ENCODE results near the gene SMIM32. TPM values are rescaled to one million over a fixed set of nuclear protein-coding genes. Genes with fewer than 3 reads are reported as not detected.

SMIM32 gene
- total and polyA plus RNA-seq, 2 experiments from 2014 or later, result 0.27 to 0.56 TPM

DNA sequence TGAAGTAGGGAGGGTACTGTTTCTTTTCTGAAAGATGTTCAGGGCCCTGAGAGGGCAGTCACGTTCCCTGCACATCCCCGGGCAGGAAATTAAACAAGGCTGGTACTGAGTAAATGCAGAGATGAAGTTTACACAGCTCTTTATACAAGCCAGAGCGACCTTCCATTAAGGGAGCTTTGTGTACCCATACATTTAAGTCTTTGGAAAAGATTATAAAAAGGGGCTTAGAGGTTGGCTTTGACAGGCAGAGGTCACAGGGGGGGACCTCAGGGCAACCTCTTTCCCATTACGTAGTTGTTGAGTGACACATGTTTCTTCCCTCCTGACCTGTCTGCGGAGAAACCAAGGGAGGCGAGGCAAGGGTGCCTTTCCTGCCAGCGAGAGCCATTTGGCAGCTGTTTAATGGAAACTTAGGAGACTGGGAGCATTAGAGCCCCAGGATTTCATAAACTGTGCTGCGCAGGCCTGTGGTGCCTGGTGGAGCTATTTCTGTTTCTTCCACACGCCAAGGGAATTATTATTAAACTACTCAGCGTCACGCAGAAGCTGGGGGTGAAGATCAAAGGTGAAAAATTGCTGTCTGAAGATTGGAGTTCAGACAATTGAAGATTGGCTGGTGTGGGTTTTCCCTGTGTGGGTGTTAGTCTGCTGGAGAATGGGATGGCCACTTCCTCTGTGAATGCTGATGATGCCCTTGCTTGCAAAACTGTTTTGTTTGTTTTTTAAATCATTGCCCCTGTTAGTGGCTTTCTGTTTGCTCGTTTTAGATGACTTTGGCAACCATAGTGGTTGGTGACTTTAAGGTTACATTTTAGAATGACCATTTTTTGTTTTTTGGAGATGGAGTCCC is 3.2 kb upstream of the SMIM32 start:
- Histone ChIP-seq H3K27ac (ENCODE audit: low read depth) (no peak overlapping the region), H3K9me2 (ENCODE audit: insufficient read depth) (no peaks in the 10 kb centered on the region), H3K4me1 (ENCODE audit: insufficient read depth) (peaks cover 5% of the 10 kb centered on the region), H3K79me2 (replicated peaks; ENCODE audit: insufficient read depth) (no peaks in the 10 kb centered on the region), H3K27me3 (ENCODE audit: insufficient read depth) (peaks cover 100% of the 10 kb centered on the region), H2AFZ (no peak overlapping the region), H4K20me1 (replicated peaks; ENCODE audit: insufficient read depth) (no peaks in the 10 kb centered on the region), H3F3A (replicated peaks; ENCODE audit: low read depth) (0 out of 2 replicates have a peak, but pooled peaks cover 3% of the 10 kb centered on the region), H3K4me3 (no peak overlapping the region), H3K4me2 (no peak overlapping the region), H3K36me3 (ENCODE audit: insufficient read depth) (no peaks in the 10 kb centered on the region)
- no peaks in the 10 kb centered on the region for H3K9me3 Mint-ChIP-seq
- TF ChIP-seq, protein P1, sequence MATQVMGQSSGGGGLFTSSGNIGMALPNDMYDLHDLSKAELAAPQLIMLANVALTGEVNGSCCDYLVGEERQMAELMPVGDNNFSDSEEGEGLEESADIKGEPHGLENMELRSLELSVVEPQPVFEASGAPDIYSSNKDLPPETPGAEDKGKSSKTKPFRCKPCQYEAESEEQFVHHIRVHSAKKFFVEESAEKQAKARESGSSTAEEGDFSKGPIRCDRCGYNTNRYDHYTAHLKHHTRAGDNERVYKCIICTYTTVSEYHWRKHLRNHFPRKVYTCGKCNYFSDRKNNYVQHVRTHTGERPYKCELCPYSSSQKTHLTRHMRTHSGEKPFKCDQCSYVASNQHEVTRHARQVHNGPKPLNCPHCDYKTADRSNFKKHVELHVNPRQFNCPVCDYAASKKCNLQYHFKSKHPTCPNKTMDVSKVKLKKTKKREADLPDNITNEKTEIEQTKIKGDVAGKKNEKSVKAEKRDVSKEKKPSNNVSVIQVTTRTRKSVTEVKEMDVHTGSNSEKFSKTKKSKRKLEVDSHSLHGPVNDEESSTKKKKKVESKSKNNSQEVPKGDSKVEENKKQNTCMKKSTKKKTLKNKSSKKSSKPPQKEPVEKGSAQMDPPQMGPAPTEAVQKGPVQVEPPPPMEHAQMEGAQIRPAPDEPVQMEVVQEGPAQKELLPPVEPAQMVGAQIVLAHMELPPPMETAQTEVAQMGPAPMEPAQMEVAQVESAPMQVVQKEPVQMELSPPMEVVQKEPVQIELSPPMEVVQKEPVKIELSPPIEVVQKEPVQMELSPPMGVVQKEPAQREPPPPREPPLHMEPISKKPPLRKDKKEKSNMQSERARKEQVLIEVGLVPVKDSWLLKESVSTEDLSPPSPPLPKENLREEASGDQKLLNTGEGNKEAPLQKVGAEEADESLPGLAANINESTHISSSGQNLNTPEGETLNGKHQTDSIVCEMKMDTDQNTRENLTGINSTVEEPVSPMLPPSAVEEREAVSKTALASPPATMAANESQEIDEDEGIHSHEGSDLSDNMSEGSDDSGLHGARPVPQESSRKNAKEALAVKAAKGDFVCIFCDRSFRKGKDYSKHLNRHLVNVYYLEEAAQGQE (IDR thresholded peaks at IDR 0.05; ENCODE audit: unreplicated experiment), result no peak
- no peak for TF ChIP-seq EZH2phosphoT487 (IDR thresholded peaks at IDR 0.05; ENCODE audit: unreplicated experiment)
- TF ChIP-seq NANOG (IDR thresholded peaks at IDR 0.05; ENCODE audit: borderline replicate concordance), result no peak
- TF ChIP-seq, protein P2, sequence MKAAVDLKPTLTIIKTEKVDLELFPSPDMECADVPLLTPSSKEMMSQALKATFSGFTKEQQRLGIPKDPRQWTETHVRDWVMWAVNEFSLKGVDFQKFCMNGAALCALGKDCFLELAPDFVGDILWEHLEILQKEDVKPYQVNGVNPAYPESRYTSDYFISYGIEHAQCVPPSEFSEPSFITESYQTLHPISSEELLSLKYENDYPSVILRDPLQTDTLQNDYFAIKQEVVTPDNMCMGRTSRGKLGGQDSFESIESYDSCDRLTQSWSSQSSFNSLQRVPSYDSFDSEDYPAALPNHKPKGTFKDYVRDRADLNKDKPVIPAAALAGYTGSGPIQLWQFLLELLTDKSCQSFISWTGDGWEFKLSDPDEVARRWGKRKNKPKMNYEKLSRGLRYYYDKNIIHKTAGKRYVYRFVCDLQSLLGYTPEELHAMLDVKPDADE (IDR thresholded peaks at IDR 0.05), result no peak
- TF ChIP-seq JUNB (IDR thresholded peaks at IDR 0.05; ENCODE audit: unreplicated experiment), result no peak
- TF ChIP-seq, protein P3, sequence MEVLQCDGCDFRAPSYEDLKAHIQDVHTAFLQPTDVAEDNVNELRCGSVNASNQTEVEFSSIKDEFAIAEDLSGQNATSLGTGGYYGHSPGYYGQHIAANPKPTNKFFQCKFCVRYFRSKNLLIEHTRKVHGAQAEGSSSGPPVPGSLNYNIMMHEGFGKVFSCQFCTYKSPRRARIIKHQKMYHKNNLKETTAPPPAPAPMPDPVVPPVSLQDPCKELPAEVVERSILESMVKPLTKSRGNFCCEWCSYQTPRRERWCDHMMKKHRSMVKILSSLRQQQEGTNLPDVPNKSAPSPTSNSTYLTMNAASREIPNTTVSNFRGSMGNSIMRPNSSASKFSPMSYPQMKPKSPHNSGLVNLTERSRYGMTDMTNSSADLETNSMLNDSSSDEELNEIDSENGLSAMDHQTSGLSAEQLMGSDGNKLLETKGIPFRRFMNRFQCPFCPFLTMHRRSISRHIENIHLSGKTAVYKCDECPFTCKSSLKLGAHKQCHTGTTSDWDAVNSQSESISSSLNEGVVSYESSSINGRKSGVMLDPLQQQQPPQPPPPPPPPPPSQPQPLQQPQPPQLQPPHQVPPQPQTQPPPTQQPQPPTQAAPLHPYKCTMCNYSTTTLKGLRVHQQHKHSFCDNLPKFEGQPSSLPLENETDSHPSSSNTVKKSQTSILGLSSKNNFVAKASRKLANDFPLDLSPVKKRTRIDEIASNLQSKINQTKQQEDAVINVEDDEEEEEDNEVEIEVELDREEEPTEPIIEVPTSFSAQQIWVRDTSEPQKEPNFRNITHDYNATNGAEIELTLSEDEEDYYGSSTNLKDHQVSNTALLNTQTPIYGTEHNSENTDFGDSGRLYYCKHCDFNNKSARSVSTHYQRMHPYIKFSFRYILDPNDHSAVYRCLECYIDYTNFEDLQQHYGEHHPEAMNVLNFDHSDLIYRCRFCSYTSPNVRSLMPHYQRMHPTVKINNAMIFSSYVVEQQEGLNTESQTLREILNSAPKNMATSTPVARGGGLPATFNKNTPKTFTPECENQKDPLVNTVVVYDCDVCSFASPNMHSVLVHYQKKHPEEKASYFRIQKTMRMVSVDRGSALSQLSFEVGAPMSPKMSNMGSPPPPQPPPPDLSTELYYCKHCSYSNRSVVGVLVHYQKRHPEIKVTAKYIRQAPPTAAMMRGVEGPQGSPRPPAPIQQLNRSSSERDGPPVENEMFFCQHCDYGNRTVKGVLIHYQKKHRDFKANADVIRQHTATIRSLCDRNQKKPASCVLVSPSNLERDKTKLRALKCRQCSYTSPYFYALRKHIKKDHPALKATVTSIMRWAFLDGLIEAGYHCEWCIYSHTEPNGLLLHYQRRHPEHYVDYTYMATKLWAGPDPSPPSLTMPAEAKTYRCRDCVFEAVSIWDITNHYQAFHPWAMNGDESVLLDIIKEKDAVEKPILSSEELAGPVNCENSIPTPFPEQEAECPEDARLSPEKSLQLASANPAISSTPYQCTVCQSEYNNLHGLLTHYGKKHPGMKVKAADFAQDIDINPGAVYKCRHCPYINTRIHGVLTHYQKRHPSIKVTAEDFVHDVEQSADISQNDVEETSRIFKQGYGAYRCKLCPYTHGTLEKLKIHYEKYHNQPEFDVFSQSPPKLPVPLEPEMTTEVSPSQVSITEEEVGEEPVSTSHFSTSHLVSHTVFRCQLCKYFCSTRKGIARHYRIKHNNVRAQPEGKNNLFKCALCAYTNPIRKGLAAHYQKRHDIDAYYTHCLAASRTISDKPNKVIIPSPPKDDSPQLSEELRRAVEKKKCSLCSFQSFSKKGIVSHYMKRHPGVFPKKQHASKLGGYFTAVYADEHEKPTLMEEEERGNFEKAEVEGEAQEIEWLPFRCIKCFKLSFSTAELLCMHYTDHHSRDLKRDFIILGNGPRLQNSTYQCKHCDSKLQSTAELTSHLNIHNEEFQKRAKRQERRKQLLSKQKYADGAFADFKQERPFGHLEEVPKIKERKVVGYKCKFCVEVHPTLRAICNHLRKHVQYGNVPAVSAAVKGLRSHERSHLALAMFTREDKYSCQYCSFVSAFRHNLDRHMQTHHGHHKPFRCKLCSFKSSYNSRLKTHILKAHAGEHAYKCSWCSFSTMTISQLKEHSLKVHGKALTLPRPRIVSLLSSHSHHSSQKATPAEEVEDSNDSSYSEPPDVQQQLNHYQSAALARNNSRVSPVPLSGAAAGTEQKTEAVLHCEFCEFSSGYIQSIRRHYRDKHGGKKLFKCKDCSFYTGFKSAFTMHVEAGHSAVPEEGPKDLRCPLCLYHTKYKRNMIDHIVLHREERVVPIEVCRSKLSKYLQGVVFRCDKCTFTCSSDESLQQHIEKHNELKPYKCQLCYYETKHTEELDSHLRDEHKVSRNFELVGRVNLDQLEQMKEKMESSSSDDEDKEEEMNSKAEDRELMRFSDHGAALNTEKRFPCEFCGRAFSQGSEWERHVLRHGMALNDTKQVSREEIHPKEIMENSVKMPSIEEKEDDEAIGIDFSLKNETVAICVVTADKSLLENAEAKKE (CRISPR knock-in tag; IDR thresholded peaks at IDR 0.05), result no peak
- no peak for TF ChIP-seq ZNF114 (CRISPR knock-in tag; IDR thresholded peaks at IDR 0.05)
- TF ChIP-seq STAT1 (IDR thresholded peaks at IDR 0.05; ENCODE audit: unreplicated experiment), result no peak
- no peak for TF ChIP-seq ZNF331 (CRISPR knock-in tag; IDR thresholded peaks at IDR 0.05; ENCODE audit: low read depth)
- TF ChIP-seq CREB1 (CRISPR knock-in tag; IDR thresholded peaks at IDR 0.05; ENCODE audit: low read depth), result no peak
- TF ChIP-seq, protein P4, sequence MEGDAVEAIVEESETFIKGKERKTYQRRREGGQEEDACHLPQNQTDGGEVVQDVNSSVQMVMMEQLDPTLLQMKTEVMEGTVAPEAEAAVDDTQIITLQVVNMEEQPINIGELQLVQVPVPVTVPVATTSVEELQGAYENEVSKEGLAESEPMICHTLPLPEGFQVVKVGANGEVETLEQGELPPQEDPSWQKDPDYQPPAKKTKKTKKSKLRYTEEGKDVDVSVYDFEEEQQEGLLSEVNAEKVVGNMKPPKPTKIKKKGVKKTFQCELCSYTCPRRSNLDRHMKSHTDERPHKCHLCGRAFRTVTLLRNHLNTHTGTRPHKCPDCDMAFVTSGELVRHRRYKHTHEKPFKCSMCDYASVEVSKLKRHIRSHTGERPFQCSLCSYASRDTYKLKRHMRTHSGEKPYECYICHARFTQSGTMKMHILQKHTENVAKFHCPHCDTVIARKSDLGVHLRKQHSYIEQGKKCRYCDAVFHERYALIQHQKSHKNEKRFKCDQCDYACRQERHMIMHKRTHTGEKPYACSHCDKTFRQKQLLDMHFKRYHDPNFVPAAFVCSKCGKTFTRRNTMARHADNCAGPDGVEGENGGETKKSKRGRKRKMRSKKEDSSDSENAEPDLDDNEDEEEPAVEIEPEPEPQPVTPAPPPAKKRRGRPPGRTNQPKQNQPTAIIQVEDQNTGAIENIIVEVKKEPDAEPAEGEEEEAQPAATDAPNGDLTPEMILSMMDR (conservative IDR thresholded peaks at IDR 0.05; ENCODE audit: low read depth in 2 of 2), result no peak
- TF ChIP-seq EZH2 (IDR thresholded peaks at IDR 0.05; ENCODE audit: low read depth, unreplicated experiment), result no peak
- TF ChIP-seq POLR2AphosphoS5 (IDR thresholded peaks at IDR 0.05; ENCODE audit: low read depth), result no peak
- H3K27me3 Mint-ChIP-seq (ENCODE audit: insufficient read depth, low read depth, poor library complexity), result peaks cover 83% of the 10 kb centered on the region
- no peak overlapping the region for H3K27ac Mint-ChIP-seq
- H3K4me1 Mint-ChIP-seq, result peaks cover 16% of the 10 kb centered on the region
- DNase-seq (ENCODE audit: low spot score) (no peak), ATAC-seq (no peak)
- no peak overlapping the region for H3K4me3 Mint-ChIP-seq
- no peaks in the 10 kb centered on the region for H3K36me3 Mint-ChIP-seq (ENCODE audit: low read depth)

All from GM23338 (cell line).